HG03575 (cell line): ENCODE results near the gene KRTAP4-4.
"Not testable (repeated sequence)": the region's sequence is repeated elsewhere in the genome, so short reads cannot be mapped to it uniquely, and the experiment has no call there.

ENCODE experiments used
- ATAC-seq: cut with Tn5 transposase; IDR thresholded peaks from one replicate; pipeline ENCODE4 v1.9.1; 2021; ENCODE audit not compliant: unreplicated experiment, insufficient number of reproducible peaks, low FRiP score; ENCODE audit errors: extremely low read depth

The KRTAP4-4 gene

DNA sequence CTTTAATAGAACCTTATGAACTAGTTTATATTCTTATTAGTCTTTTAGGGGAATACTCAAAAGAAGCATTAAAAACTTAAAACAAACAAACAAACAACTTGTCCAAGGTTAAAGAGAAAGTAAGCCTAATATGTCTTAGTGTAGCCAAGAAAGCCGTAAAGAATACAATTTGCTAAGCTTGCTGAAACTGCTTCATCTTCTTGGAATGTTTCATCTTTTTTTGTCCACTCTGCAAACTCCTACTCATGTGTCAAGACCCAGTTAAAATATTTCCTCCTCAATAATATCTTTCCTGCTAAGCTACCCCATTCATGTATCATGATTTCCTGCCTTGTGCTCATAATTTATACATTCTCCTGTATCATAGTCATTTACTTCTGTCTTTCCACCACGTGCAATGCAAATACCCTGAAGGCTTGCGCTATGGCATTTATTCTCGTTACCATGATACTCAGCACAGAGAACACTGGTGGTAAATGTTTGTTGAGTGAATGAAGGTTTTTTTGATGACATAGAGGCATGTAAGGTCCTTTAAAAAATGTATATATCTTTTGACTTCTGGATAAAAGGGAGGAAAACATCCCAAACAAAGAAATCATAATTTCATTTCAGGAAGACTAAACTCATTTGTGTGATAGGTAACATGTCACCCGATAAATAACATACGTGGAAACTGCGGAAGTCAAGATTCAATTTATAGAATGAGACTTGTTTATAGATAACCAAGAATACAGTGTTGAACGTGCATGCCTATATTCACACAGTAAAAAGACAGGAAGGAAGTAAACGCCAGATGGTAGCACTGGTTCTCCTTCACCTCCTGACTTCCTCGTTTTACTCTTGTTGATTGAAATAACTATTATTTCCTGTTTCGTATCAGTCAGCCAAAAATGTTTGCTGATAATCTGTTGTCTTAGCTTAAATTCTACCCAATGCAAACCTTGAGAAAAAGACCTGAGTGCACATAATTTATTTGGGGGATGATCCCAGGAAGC is 40.6 kb downstream of the KRTAP4-4 start:
- not testable (repeated sequence) for ATAC-seq

DNA sequence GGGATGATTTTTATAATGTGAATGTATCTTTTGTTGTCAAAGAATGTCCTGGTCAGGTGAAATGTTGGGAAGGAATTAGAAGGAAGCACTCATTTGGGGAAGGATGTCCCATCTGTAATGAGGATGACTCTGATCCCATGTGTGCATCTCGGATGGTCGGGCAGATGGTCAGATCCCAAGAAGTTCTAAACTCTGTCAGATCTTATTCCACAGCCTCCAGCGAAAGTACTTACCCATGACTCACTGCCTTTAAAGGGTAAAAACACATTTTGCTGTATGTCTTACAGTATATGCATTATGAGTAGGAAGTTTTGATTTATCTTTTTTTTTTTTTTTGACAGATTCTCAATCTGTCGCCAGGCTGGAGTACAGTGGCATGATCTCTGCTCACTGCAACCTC is 41.8 kb downstream of the KRTAP4-4 start:
- no peak for ATAC-seq

DNA sequence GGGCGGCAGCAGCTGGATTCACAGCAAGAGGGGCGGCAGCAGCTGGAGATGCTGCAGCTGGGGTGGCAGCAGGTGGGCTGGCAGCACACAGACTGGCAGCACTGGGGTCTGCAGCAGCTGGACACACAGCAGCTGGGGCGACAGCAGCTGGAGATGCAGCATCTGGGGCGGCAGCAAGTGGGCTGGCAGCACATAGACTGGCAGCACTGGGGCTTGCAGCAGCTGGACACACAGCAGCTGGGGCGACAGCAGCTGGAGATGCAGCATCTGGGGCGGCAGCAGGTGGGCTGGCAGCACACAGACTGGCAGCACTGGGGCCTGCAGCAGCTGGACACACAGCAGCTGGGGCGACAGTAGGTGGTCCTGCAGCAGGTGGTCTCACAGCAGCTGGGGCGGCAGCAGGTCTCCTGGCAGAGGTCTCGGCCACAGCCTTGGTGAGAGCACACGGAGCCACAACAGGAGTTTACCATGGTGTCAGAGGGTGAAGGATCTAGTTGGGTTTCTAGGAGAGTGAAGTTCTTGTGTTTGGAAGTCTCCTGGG is 42.6 kb downstream of the KRTAP4-4 start, which contains the start of gene KRTAP4-11:
Gene KRTAP4-11, minus strand, starts transcription at position 528 of the 541 bp plus-strand sequence. Its CDS starts 58 bp downstream, at position 470.
- ATAC-seq, result not testable (repeated sequence)

DNA sequence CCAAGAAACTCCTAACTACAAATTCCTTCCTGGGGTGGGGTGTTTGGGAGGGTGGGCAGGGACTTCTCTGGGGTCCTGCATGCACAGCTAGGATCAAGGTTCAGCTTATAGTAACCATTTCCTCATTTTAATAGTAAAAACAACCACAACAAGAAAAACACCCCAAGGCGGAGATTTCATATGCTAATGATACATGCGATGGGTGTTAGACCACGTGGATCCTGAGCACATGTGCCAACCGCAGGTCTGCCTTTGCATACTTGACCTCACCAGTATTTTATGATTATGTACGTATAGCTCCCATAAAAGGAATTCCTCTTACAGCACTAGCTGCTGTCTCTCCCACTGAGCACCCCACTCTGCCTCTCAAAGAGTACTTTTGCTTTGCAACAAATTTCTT is 44.3 kb downstream of the KRTAP4-4 start:
- ATAC-seq, result no peak

- ATAC-seq, result no peak
These were observed 49.2 kb downstream of the KRTAP4-4 start for GRCh38 chr17:41111151-41111885.
